Putamen (tissue), 1 donor: ENCODE data around the gene CAMKMT.

ENCODE experiments used
- DNase-seq: peaks from one replicate; pipeline ENCODE4 v3.0.0-alpha.2; 2016; ENCODE audit warnings: low spot score

CAMKMT gene

GRCh38 chr2:44772131-44772530 is 410.4 kb downstream of the CAMKMT start:
- no peak for DNase-seq

DNA sequence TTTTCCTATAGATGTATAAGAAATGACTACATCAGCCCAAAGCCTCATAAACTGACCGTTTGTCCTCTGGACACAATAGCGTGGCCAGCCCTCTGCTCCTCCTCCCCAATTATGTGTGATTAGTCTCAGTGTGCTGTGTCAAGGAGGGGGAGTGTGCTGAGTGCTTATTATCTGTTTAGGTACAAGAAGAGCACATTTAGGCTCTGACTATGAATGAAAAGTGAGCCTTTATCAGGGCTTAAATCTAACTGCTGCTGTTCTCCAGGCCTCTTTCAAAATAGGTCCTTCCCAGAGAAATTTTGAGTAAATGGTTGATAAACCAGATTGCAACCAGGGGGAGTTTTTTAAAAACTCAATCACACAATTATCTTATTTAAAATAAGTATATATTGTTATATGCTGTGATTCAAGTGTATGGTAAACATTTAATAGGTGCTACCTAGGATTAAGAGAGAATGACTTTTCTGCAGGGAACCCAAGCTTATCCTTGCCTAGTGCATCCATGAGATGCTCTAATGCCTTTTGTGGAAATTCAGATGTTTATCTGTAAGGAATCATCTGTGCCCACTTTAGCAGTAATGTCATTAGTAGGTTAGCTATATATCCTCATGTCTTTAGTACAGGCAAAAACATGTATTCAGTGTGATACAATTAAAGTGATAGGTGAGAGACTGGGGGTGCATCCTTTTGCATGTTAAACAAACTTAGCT is 411.1 kb downstream of the CAMKMT start:
- DNase-seq, result no peak

DNA sequence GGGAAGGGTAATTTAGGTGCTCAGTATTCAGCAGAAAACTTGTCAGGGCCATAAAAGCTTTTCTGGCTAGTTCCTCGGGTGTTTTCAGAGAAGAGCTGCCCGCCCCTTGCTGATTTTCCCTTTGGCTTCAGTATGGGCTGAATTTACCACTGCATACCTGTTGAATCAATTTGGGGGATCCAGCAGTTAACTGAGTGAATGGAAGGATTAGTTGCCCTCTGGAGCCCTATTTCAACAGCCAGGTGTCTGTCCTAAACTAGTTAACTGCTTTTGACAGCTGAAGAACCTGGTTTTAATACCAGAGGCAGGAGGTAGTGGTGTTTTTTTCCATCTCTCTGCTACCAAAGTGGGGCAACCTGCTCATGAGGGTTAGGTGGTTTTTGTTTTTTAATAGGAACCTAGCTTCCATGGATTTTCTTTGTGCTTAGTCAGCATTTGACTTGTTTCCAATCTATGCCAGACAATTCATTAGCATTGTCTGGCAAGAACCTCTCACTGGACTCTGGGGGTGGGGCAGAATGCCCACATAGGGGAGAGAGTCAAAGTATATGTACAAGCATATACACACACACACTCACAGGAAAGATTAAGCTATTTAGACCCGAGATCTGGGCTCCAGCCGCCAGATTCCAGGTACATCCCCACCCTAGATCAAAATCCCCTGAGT is 413.2 kb downstream of the CAMKMT start:
- DNase-seq, result no peak

DNA sequence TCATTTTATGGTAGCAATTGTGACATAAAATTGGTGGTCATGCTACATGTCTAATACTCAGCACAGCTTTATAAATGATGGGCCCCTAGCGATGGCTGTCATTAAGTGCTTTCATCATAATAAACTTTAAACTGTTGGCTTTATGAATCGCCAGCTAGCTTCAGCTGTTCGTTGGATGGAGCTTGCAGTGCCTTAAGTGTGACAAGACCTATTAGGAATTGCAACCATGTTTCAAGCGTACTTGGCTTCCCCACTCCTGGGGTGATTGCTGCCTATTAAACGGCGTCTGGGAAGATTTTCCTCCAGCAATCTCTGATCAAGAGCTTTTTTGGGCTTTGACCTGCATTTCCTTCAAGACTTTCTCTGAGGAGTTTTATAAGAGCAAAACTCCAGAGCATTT is 415.3 kb downstream of the CAMKMT start:
- DNase-seq, result no peak

- peak; percentile 58 for DNase-seq
These were observed 415.8 kb downstream of the CAMKMT start for GRCh38 chr2:44777537-44777936.

DNA sequence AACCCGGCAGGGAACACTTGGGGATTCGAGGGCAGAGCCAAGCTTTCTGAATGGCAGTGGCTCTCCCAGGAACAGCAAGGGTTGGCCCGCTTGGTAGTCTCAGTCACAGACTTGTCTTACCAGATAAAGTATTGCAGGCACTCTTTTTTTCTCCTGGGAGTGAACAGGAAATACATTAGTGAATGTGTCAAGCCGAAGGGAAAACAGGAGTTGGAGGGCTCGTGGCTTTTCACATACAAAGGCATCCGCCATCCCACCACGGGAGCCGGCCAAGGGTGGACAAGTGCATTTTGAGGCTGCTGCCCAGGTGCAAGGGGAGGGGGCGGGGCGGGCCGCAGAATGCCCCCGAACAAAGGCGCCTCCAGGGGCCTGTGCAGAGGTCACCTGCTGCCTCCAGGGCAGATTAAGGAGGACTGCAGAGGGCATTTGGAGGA is 416.5 kb downstream of the CAMKMT start:
- no peak for DNase-seq

DNA sequence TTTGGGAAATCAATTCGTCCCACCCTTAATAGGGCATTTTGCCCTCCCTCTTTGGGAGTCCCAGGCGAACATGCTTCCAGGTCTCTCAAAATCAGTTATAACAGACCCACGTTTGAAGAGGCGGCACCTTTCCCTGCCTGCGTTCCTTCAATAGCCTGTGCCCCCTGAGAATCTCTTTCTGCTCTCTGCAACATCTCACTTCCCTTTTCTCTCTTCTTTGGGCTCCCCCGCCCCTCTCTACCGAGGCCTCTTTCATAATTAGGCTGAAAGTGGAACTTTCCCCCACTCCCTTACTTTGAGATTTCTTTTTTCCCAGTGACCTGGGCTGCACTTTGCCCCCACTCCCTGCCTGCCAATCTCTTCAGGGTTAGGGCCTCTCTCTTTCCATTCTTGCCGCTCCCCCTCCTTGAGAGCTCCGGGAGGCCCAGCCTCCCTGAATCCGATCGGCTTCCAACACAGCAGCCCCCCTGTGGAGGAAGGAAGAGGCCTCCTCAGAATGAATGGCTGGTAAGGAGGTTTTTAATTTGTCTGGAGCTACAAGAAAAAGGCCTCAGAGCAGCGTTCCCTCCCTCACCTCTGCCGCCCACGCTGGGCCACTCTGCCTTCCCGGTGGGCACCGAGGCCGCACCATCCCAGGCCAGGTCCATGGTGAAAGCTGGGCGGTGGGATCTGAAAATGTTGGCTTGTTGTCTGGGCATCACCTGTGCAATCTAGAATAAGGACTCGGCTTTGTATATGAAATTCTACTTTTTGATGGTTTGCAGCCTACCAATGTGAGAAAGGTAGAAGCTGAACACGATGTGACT is 417.1 kb downstream of the CAMKMT start:
- DNase-seq, result no peak

DNA sequence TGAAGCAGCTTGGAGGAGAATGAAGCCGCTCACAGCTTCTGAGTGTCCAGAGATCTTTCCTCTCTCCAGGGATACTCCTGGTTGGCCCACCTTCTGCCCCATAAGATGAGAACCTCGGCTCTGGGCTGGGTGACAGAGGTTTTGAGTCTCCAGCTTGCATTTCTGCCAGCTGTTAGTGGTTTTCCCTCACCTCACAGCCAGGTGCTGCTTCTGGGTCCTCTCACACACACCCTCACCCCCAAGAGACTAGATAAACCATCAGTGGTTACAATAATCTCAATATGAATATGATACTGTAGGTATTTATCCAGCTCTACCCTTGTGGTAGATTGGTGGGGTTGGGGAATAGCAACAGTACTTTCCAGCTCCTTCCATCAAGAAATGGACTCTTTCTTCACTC is 418.0 kb downstream of the CAMKMT start:
- DNase-seq, result no peak

GRCh38 chr2:44780406-44780805 is 418.7 kb downstream of the CAMKMT start:
- no peak for DNase-seq

- no peak for DNase-seq
These were observed 423.7 kb downstream of the CAMKMT start for GRCh38 chr2:44785433-44785832.

DNA sequence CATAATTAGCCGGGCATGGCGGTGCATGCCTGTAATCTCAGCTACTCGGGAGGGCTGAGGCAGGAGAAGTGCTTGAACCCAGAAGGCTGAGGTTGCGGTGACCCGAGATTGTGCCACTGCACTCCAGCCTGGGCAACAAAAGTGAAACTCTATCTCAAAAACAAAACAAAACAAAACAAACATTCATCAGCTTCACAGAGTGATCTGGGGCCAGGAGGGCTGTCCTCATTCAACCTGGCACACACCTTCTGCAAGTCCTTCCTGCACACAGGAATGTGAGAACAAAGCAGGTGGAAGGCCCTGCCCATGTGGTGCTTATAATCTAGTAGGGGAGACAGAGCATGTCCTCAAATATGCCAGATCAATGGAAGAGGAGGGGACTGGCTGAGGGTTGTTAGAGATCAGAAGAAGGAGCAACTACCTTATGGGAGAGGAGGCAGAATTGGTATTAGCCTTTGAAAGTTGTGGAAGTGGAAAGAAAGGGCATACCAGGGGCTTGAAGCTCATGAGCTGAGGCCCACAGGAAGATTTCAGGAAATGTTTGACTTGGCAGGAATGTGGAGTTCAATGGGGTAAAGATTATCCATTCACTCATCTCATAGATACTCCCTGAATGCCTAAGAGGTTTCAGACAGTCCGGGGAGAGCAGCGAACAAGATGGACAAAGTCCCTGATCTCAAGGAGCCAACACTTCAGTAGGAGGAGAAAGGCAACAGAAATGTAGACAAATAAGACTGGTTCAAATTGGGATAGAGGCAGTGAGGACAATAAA is 424.5 kb downstream of the CAMKMT start:
- no peak for DNase-seq

DNA sequence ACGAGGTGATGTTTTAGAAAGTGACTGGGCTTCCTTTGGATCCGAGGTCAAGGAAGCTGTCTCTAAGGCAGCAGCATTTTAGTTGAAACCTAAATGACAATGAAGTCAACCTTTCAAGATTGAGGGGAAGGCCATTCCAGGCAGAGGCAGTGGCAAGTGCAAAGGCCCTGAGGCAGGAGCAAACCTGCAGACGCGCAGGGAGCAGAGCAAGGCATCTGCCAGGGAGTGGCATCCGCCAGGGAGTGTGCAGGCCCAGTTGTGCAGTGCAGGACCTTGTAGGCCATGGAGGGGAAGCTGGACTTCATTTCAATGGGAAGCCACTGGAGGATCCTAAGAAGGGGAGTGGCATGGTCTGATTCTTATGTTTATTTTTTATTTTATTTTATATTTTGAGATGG is 425.1 kb downstream of the CAMKMT start:
- DNase-seq, result no peak

DNA sequence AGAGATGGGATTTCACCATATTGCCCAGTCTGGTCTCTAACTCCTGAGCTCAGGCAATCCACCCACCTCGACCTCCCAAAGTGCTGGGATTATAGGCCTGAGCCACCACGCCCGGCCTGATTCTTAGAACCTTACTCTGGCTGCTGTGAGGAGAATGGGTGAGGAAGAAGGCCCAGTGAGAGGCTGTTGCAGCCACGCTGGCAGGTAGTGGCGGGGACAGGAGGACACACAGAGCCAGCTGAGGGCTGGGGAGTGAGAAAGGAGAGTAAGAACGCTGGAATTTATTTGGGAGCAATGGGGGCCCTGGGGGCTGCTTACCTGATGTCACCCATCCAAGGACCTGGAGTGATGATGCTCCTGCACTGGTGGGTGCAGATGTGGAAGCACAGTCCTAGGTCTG is 425.9 kb downstream of the CAMKMT start:
- no peak for DNase-seq

- peak; percentile 79 for DNase-seq
These were observed 427.7 kb downstream of the CAMKMT start for GRCh38 chr2:44789446-44789845.

GRCh38 chr2:44789971-44790721 is 428.4 kb downstream of the CAMKMT start:
- no peak for DNase-seq

- DNase-seq, result no peak
These were observed 431.6 kb downstream of the CAMKMT start for GRCh38 chr2:44793322-44793870.

- no peak for DNase-seq
These were observed 435.0 kb downstream of the CAMKMT start for GRCh38 chr2:44796771-44797170.

DNA sequence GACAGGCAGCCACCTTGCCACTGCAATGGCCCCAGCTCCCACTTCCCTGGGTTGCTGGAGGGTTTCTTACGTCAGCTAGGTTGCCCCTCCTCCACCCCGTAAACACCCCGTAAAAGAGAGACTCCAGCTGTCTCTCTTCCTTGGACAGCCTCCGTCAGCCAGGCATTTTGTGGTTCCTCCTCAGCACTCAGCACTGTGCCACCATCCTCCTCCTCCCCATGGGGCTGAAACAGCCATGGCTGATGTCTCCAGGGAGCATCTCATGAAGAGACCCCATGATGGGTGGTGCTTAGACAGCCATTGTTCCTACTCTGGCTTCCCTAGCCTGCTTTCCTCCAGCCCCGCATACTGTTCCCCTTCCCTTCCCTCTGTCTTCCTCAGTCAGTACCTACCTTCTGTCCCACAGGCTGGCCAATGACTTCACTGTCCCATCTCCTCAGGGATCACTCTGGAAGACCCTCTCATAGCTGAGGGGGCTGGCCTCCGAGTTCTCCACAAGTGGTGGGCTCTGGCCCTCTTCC is 436.5 kb downstream of the CAMKMT start:
- DNase-seq, result no peak

DNA sequence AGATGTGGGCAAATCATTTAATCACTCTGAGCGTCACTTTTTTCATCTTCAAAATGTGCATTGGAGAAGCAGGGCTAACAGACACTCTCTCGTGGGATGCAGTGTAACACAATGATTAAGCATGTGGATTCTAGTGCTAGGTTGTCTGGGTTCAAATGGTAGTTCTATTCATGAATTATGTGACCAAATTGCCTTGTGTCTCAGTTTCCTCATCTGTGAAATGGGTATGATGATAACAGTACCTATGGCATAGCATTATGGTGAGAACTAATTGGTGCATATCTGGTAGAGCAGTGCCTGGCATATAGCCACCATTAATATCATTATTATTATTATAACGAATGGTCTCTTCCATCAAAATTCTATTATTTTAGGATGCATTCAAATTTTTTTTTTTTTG is 437.4 kb downstream of the CAMKMT start:
- DNase-seq, result no peak

GRCh38 chr2:44799754-44800153 is 438.0 kb downstream of the CAMKMT start:
- no peak for DNase-seq

DNA sequence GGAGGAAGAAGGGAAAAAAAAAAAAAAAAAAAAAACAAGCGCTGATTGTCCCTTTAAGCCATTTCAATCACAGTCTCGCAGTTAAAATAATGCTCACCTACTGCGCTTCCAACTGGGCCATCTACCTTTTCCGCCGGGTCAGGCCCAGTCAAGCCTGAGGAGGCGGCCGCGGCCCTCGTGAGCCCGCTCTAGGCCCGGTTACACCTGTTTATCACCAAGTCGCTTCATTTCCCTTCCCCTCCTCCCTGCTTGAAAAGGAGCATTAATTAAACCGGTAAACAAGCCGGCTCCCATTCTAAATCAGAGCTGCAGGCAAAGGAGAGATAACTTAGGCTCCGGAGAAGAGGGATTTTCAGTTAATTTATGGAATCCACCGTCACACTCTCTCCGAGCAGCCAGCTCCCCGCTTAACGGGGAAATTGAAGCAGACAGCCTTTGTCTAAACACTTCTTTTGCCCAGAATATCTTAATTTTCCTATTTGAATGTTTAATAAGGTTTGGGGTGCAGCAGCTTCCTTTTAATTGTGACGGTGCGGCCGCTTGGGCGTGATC is 439.6 kb downstream of the CAMKMT start:
- DNase-seq, result no peak
